ENCODE data around the gene ERBIN. TPM values are rescaled to one million over a fixed set of nuclear protein-coding genes. Genes with fewer than 3 reads are reported as not detected.
A peak's percentile ranks its signal among the peaks of the same experiment; 100 is the strongest.

ERBIN gene
- total RNA-seq, 1 experiment from 2014 or later: 98.4 TPM

DNA sequence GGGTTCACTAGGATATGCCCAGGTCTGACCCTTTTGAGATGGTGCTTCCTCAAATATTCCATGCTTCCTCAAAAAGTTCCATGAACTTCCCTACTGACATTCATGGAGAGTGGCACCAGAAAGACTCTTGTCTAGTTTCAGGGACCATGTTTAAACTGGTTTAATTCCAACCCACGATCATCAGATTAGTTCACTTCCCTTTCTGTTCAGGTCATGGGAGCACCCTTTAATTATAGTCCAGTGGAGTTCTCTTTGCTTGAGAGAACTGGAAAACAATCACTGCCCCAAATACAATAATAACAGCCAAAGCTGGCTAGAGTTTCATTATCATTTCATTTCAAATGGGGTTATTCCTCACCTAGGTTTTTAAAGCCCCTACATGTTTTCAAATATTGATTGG, 9.7 kb upstream of the ERBIN start:
- CTCF ChIA-PET: no interaction called here
- no peak for DNase-seq
- intact Hi-C loops (cut with micrococcal nuclease; ENCODE audit: unreplicated experiment): no loop called here
- H3K9me3 Mint-ChIP-seq (ENCODE audit: low read depth, unreplicated experiment): no peaks in the 10 kb centered on the region
- peaks cover 29% of the 10 kb centered on the region for H3K4me1 Mint-ChIP-seq (ENCODE audit: low read depth, unreplicated experiment)
- H3K27me3 Mint-ChIP-seq (ENCODE audit: unreplicated experiment): no peaks in the 10 kb centered on the region
- TF ChIP-seq, protein P1, sequence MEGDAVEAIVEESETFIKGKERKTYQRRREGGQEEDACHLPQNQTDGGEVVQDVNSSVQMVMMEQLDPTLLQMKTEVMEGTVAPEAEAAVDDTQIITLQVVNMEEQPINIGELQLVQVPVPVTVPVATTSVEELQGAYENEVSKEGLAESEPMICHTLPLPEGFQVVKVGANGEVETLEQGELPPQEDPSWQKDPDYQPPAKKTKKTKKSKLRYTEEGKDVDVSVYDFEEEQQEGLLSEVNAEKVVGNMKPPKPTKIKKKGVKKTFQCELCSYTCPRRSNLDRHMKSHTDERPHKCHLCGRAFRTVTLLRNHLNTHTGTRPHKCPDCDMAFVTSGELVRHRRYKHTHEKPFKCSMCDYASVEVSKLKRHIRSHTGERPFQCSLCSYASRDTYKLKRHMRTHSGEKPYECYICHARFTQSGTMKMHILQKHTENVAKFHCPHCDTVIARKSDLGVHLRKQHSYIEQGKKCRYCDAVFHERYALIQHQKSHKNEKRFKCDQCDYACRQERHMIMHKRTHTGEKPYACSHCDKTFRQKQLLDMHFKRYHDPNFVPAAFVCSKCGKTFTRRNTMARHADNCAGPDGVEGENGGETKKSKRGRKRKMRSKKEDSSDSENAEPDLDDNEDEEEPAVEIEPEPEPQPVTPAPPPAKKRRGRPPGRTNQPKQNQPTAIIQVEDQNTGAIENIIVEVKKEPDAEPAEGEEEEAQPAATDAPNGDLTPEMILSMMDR (IDR thresholded peaks at IDR 0.05; ENCODE audit: unreplicated experiment): no peak
- H3K4me3 Mint-ChIP-seq (ENCODE audit: low read depth, unreplicated experiment): no peak overlapping the region
- no TSS peak for BruUV-seq (replicated peaks)
- no peak overlapping the region for H3K27ac Mint-ChIP-seq (ENCODE audit: unreplicated experiment)
- H3K36me3 Mint-ChIP-seq (ENCODE audit: insufficient read depth, unreplicated experiment): no peaks in the 10 kb centered on the region

DNA sequence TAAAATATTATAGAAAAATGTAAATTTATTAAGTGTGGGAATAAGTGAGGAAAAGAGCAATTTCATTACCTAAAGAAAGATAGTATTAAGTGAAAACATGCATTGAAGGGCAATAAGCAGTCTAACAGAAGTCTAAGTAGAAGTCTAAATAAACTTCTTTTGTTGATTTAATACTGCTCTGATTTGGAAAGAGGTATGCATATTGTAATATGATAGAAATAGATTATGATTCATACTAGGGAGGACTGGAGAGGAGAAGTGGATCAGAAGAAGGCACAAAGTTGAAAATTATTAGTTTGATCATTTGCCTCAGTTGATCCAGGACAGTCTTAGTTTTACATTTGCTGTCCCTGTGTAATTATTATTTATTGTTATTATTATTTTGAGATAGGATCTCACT, 6.6 kb upstream of the ERBIN start:
- Mint-ChIP-seq H3K9me3 (ENCODE audit: low read depth, unreplicated experiment) (no peaks in the 10 kb centered on the region), H3K4me1 (ENCODE audit: low read depth, unreplicated experiment) (peaks cover 42% of the 10 kb centered on the region), H3K27me3 (ENCODE audit: unreplicated experiment) (no peaks in the 10 kb centered on the region), H3K36me3 (ENCODE audit: insufficient read depth, unreplicated experiment) (peaks cover 7% of the 10 kb centered on the region), H3K4me3 (ENCODE audit: low read depth, unreplicated experiment) (no peak overlapping the region), H3K27ac (ENCODE audit: unreplicated experiment) (no peak overlapping the region)
- BruUV-seq (replicated peaks): no TSS peak
- intact Hi-C loops (cut with micrococcal nuclease; ENCODE audit: unreplicated experiment): loop anchor here (10.0 kb wide), 1 partner anchor 225 kb away; the partner anchor contains the start of gene SREK1
- CTCF ChIA-PET: no interaction called here
- DNase-seq: no peak
- TF ChIP-seq, protein P1 (IDR thresholded peaks at IDR 0.05; ENCODE audit: unreplicated experiment): no peak

DNA sequence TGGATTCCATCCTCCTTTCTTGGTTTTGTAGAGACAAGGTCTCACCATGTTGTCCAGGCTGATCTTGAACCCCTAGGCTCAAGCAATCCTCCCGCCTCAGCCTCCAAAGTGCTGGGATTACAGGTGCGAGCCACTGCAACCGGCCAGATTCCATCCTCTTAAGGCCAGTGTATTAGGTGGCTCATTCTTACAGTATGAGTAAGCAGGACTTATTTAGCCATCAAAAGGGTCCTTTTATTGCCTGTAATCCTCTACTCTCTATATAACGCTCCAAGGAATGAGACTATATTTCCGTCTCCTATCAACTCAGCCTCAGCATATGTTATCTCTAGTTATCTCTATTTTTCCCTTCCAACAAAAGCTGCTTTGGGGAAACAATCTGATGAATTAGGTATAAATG, 3.0 kb upstream of the ERBIN start:
- TF ChIP-seq, protein P1 (IDR thresholded peaks at IDR 0.05; ENCODE audit: unreplicated experiment): no peak
- no peaks in the 10 kb centered on the region for H3K27me3 Mint-ChIP-seq (ENCODE audit: unreplicated experiment)
- H3K9me3 Mint-ChIP-seq (ENCODE audit: low read depth, unreplicated experiment): no peaks in the 10 kb centered on the region
- intact Hi-C loops (cut with micrococcal nuclease; ENCODE audit: unreplicated experiment): loop anchor here (10.0 kb wide), 1 partner anchor 221 kb away; the partner anchor contains the start of gene SREK1
- CTCF ChIA-PET: interaction anchor here (1.2 kb wide), 1 partner anchor 194 kb away, joined by 3 read pairs; no protein-coding TSS in a partner anchor
- DNase-seq: peak; percentile 24
- peak overlapping the region; percentile 93 for H3K27ac Mint-ChIP-seq (ENCODE audit: unreplicated experiment)
- no TSS peak for BruUV-seq (replicated peaks)
- H3K36me3 Mint-ChIP-seq (ENCODE audit: insufficient read depth, unreplicated experiment): peaks cover 42% of the 10 kb centered on the region
- peaks cover 39% of the 10 kb centered on the region for H3K4me1 Mint-ChIP-seq (ENCODE audit: low read depth, unreplicated experiment)
- H3K4me3 Mint-ChIP-seq (ENCODE audit: low read depth, unreplicated experiment): peak overlapping the region; percentile 94

DNA sequence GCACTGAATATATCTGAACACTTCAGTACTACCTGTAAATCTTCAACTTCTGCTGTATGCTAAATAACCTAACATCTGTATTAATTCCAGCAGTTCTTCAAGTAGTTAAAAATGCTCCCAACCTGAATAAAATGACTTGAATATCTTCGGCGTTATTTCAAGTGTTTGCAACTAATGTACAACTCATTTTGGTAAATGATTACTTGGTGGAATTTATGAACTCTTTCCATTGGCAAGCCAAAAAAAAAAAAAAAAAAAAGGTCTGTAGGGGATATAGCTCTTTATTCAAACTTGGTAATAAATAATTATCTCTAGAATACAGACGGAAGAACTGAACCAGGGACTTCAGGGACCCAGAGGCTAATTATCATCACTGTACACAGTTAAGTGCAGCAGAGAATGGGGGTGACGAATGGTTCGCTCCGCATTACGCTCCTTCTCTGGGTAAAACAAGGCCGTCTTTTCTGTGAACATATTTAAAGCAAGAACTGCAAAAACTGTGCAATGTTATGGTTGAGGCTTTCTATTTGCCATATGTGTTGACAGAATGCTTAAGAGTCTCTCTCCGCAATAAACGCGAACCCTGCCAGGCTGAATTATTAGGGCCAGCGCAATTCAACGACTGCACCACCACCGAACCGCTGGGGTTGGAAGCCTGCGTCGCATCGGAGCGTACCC, 1.9 kb upstream of the ERBIN start:
- H3K4me3 Mint-ChIP-seq (ENCODE audit: low read depth, unreplicated experiment): peak overlapping the region; percentile 94
- H3K9me3 Mint-ChIP-seq (ENCODE audit: low read depth, unreplicated experiment): no peaks in the 10 kb centered on the region
- BruUV-seq (replicated peaks): TSS peak; percentile 82
- TF ChIP-seq, protein P1 (IDR thresholded peaks at IDR 0.05; ENCODE audit: unreplicated experiment): no peak
- peaks cover 46% of the 10 kb centered on the region for H3K36me3 Mint-ChIP-seq (ENCODE audit: insufficient read depth, unreplicated experiment)
- H3K4me1 Mint-ChIP-seq (ENCODE audit: low read depth, unreplicated experiment): peaks cover 43% of the 10 kb centered on the region
- CTCF ChIA-PET: interaction anchor here (0.9 to 1.4 kb wide), 3 partner anchors 10 to 195 kb away, joined by 3 to 6 read pairs (median 5); no protein-coding TSS in a partner anchor
- intact Hi-C loops (cut with micrococcal nuclease; ENCODE audit: unreplicated experiment): loop anchor here (2.0 to 10.0 kb wide), 4 partner anchors 58 to 220 kb away; partner anchors contain the start of gene SREK1
- H3K27me3 Mint-ChIP-seq (ENCODE audit: unreplicated experiment): no peaks in the 10 kb centered on the region
- peak overlapping the region; percentile 93 for H3K27ac Mint-ChIP-seq (ENCODE audit: unreplicated experiment)
- DNase-seq: no peak
